Cardiac fibroblast (primary cell): ENCODE measurements around the gene CCT4.
"Not testable (repeated sequence)": the region's sequence is repeated elsewhere in the genome, so short reads cannot be mapped to it uniquely, and the experiment has no call there.

Experiments used
- DNase-seq, 2 donors: peaks; one replicate each; pipeline versions ENCODE4 v3.0.0 to v3.0.0-alpha.2; 2010; ENCODE audit warnings: low read depth in 2 of 2
- H3K4me3 ChIP-seq, 2 donors: replicated peaks in 1 of 2; 1 replicate in 1 of 2; 2 replicates in 1 of 2; pipeline ENCODE4 v1.5.1; 2011; ENCODE audit warnings: low read depth in 2 of 2, low read length in 2 of 2, mild to moderate bottlenecking in 2 of 2, moderate library complexity in 1 of 2
- CTCF ChIP-seq: IDR thresholded peaks from one replicate; pipeline ENCODE4 v1.5.1; 2011; ENCODE audit warnings: low read depth, mild to moderate bottlenecking, low read length, inconsistent platforms

Gene CCT4

GRCh38 chr2:61854564-61855317 lies 33.7 kb downstream of the CCT4 start:
- H3K4me3 ChIP-seq, result peak overlapping the region; percentile 89 to 94
- no peak for TF ChIP-seq CTCF
- peak; percentile 98 to 99 for DNase-seq

GRCh38 chr2:61853847-61854563 lies 34.5 kb downstream of the CCT4 start, which contains the start of gene FAM161A:
TSS of gene FAM161A (minus strand) at chr2:61854060. CDS start at chr2:61854041, 19 bp downstream.
- peak within 1 kb of the TSS; percentile 89 to 94 for H3K4me3 ChIP-seq
- peak; percentile 84 to 88 for DNase-seq
- no peak for TF ChIP-seq CTCF

GRCh38 chr2:61853086-61853846 lies 35.2 kb downstream of the CCT4 start:
- DNase-seq, result peak in 1 of 2 donors; percentile 64
- peak overlapping the region; percentile 89 to 94 for H3K4me3 ChIP-seq
- no peak for TF ChIP-seq CTCF

GRCh38 chr2:61851270-61851669 lies 37.2 kb downstream of the CCT4 start:
- DNase-seq, H3K4me3 ChIP-seq: not testable (repeated sequence)

- DNase-seq, result no peak
- TF ChIP-seq CTCF, result no peak
Observed at GRCh38 chr2:61845320-61845719, 43.1 kb downstream of the CCT4 start.

GRCh38 chr2:61841286-61841685 lies 47.2 kb downstream of the CCT4 start:
- no peak for TF ChIP-seq CTCF
- DNase-seq, result no peak
- H3K4me3 ChIP-seq, result no peak overlapping the region

More at GRCh38 chr2:61845320-61845719, 43.1 kb downstream of the CCT4 start:
- no peak overlapping the region for H3K4me3 ChIP-seq

- peak in 1 of 2 donors; percentile 11 for DNase-seq
- no peak overlapping the region for H3K4me3 ChIP-seq
- TF ChIP-seq CTCF, result no peak
Observed at GRCh38 chr2:61834893-61835292, 53.6 kb downstream of the CCT4 start.
